Duodenal mucosa (tissue), 2 donors: ENCODE data around the gene MYO1F.

Source experiments
- H3K27ac ChIP-seq: one replicate; pipeline ENCODE4 v1.7.0; 2013; ENCODE audit warnings: low read depth, low read length
- H3K27me3 ChIP-seq, 2 donors: one replicate each; pipeline ENCODE4 v1.7.0; 2013; ENCODE audit warnings: low read length in 2 of 2, control low read depth in 1 of 2; ENCODE audit not compliant: insufficient read depth in 2 of 2, control insufficient read depth in 1 of 2
- H3K36me3 ChIP-seq, 2 donors: one replicate each; pipeline ENCODE4 v1.7.0; 2013; ENCODE audit warnings: low read length in 2 of 2, control low read depth in 1 of 2; ENCODE audit not compliant: insufficient read depth in 2 of 2, control insufficient read depth in 1 of 2
- H3K4me1 ChIP-seq, 2 donors: one replicate each; pipeline ENCODE4 v1.7.0; 2013; ENCODE audit warnings: low read length in 2 of 2, control low read depth in 1 of 2; ENCODE audit not compliant: insufficient read depth in 2 of 2, control insufficient read depth in 1 of 2
- H3K4me3 ChIP-seq, 2 donors: one replicate each; pipeline ENCODE4 v1.7.0; 2013; ENCODE audit warnings: low read length in 2 of 2, low read depth in 1 of 2
- H3K9ac ChIP-seq, 2 donors: one replicate each; pipeline ENCODE4 v1.7.0; 2013; ENCODE audit warnings: low read length in 2 of 2, low read depth in 1 of 2
- H3K9me3 ChIP-seq, 2 donors: one replicate each; pipeline ENCODE4 v1.7.0; 2013; ENCODE audit warnings: low read length in 2 of 2, control low read depth in 1 of 2; ENCODE audit not compliant: control insufficient read depth in 1 of 2

MYO1F gene

GRCh38 chr19:8512115-8512967 lies 64.9 kb downstream of the MYO1F start:
- peaks cover 16 to 26% of the 10 kb centered on the region in 2 donors for H3K4me1 ChIP-seq
- no peak overlapping the region for H3K27ac ChIP-seq
- peak overlapping the region; percentile 27 to 80 for H3K9ac ChIP-seq
- no peaks in the 10 kb centered on the region for H3K27me3 ChIP-seq
- H3K4me3 ChIP-seq: peak overlapping the region; percentile 46 to 73
- no peaks in the 10 kb centered on the region for H3K36me3 ChIP-seq
- H3K9me3 ChIP-seq: no peaks in the 10 kb centered on the region

- Histone ChIP-seq H3K4me1 (peaks cover 16 to 25% of the 10 kb centered on the region in 2 donors), H3K27ac (no peak overlapping the region), H3K4me3 (no peak overlapping the region), H3K9ac (no peak overlapping the region), H3K9me3 (no peaks in the 10 kb centered on the region), H3K27me3 (no peaks in the 10 kb centered on the region), H3K36me3 (no peaks in the 10 kb centered on the region)
These were observed 65.6 kb downstream of the MYO1F start for GRCh38 chr19:8511573-8512101.

DNA sequence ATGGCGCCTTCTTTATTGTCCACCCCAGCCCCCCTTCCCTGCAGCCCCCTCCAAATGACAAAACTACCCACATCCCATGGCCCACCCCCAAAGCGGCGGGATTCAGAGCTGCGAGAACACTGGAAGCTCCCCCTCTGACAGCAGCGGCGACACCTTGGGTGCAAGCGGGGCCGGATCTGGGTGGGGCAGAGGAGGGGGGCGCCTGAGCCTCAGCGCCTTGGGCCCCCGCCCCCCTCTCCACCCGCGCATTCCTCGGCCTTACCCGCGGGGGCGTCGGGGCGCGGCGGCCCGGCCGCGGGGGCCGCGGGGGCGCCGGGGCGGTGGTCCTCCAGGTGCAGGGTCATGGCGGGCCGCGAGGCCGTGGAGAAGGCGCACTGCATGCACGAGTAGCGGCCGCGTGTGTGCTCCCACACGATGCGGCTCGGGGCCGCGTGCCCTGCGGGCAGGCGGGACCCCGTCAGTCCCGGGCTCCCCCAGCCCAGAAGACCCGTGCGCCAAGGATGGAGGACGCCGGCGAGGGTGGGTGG lies 66.6 kb downstream of the MYO1F start:
- Histone ChIP-seq H3K9ac (no peak overlapping the region), H3K27ac (no peak overlapping the region), H3K27me3 (no peaks in the 10 kb centered on the region), H3K9me3 (no peaks in the 10 kb centered on the region), H3K4me3 (no peak overlapping the region), H3K4me1 (peaks cover 20 to 33% of the 10 kb centered on the region in 2 donors), H3K36me3 (no peaks in the 10 kb centered on the region)

DNA sequence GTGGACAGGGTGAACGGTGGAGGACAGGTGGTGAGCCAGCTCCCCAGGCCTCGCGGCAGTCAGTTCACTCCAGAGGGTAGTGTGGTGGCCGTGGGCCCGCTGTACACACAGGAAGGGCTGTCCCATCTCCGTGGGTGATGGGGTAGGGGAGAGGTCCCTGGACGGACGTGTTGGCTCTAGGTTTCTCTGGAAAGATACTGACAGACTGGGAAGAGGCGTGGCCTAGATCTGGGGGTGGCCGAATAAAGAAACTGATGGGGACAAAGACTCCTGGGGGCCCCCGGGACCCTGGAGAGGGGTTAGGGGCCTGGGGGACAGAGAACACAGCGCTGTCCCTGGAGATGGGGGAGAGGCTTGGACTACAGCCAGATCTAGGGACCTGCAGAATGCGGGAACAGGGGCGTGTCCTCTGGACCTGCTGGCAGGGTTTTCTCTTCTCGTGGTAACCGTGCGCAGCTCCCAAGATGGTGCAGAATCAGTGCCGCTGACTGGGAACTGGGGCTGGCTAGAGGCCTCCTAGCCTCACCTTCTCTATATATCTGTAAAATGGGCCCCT lies 70.8 kb downstream of the MYO1F start:
- Histone ChIP-seq H3K9me3 (no peaks in the 10 kb centered on the region), H3K36me3 (no peaks in the 10 kb centered on the region), H3K27me3 (no peaks in the 10 kb centered on the region), H3K4me1 (peaks cover 4 to 14% of the 10 kb centered on the region in 2 donors), H3K4me3 (peak overlapping the region; percentile 72 to 74), H3K9ac (peak overlapping the region; percentile 47 to 48), H3K27ac (no peak overlapping the region)

DNA sequence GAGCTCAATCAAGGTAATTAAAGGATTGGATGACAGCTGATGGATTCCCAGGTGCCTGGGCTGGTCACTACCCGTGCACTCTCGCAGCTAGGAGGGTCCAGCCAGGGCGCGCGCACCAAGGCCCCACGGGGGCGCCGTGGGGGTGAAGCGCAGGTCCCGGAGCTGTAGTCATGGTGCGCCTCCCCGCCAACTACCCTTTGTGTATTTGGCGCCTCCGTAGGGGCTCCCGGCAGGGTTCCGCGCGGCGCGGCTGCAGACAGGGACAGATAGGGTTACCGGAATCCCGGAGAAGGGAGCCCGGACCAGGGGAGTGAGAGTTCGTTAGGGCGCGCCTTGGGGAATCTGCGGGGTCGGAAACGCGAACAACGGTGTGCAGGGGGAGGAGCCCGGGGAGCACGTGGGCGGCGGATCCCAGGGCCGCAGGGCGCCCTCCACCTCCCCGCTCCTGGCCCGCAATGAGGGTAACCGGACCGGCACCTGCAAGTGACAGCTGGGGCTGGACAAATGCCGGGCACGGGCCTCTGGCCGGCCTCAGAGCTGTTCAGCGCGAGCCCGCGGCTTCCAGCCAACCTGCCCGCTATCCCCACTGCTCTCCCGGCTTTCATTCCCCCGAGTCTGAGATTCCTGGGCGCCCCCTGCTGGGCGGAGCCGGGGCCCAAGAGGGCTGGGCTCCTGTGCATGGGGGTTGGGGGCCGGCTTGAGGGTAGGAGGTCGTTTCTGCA lies 71.4 kb downstream of the MYO1F start:
- H3K9ac ChIP-seq: peak overlapping the region; percentile 47 to 48
- H3K27me3 ChIP-seq: no peaks in the 10 kb centered on the region
- no peak overlapping the region for H3K27ac ChIP-seq
- peaks cover 4 to 14% of the 10 kb centered on the region in 2 donors for H3K4me1 ChIP-seq
- H3K9me3 ChIP-seq: no peaks in the 10 kb centered on the region
- no peaks in the 10 kb centered on the region for H3K36me3 ChIP-seq
- peak overlapping the region; percentile 72 to 74 for H3K4me3 ChIP-seq

- Histone ChIP-seq H3K4me1 (peaks cover 4 to 14% of the 10 kb centered on the region in 2 donors), H3K4me3 (no peak overlapping the region), H3K27ac (no peak overlapping the region)
These were observed 72.3 kb downstream of the MYO1F start for GRCh38 chr19:8504919-8505318.

GRCh38 chr19:8504171-8504570 lies 73.1 kb downstream of the MYO1F start:
- Histone ChIP-seq H3K4me3 (no peak overlapping the region), H3K9ac (no peak overlapping the region), H3K27ac (no peak overlapping the region), H3K4me1 (peaks cover 4 to 14% of the 10 kb centered on the region in 2 donors), H3K27me3 (no peaks in the 10 kb centered on the region), H3K36me3 (no peaks in the 10 kb centered on the region), H3K9me3 (no peaks in the 10 kb centered on the region)

More at GRCh38 chr19:8504919-8505318, 72.3 kb downstream of the MYO1F start:
- Histone ChIP-seq H3K27me3 (no peaks in the 10 kb centered on the region), H3K9me3 (no peaks in the 10 kb centered on the region), H3K36me3 (no peaks in the 10 kb centered on the region), H3K9ac (no peak overlapping the region)

GRCh38 chr19:8503510-8503909 lies 73.7 kb downstream of the MYO1F start:
- Histone ChIP-seq H3K36me3 (no peaks in the 10 kb centered on the region), H3K27ac (no peak overlapping the region)

DNA sequence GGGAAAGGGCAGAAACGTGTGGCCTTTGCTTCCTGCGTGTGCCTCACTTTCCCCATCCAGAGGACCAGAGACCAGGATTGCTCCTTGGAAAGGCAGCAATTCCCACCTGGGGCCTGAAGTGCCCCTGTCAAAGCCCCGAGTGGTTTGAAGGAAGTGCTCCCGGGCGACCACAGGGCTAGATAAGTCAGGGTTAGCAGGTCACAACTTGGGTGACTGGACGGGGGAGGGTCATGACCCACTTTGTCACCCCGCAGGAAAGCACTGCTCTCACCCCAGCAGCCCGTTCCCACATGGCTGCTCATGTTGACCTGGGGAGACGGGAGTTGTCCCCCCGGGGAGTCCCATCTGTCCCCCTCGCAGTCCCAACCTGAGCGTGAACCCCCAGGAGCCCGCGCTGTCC lies 75.3 kb downstream of the MYO1F start:
- Histone ChIP-seq H3K27me3 (no peaks in the 10 kb centered on the region), H3K9ac (no peak overlapping the region), H3K9me3 (no peaks in the 10 kb centered on the region), H3K4me1 (peaks cover 4 to 14% of the 10 kb centered on the region in 2 donors), H3K27ac (no peak overlapping the region), H3K36me3 (no peaks in the 10 kb centered on the region), H3K4me3 (no peak overlapping the region)

More at GRCh38 chr19:8503510-8503909, 73.7 kb downstream of the MYO1F start:
- Histone ChIP-seq H3K4me3 (no peak overlapping the region), H3K4me1 (peaks cover 4 to 14% of the 10 kb centered on the region in 2 donors), H3K9ac (no peak overlapping the region), H3K27me3 (no peaks in the 10 kb centered on the region), H3K9me3 (no peaks in the 10 kb centered on the region)
